Panc1 (cell line): ENCODE measurements around the gene IL17C. TPM values are rescaled to one million over a fixed set of nuclear protein-coding genes. Genes with fewer than 3 reads are reported as not detected.

Source experiments
- ATAC-seq: fragments of 200-7000 bp; cut with Tn5 transposase; 2 replicates; pipeline ENCODE4 v1.9.1; 2020; ENCODE audit warnings: mild to moderate bottlenecking, moderate library complexity
- BruUV-seq: library from RNA; stranded (reverse); fragments of 400-500 nt; replicated peaks from 2 replicates; lab custom pipeline; 2021; lab: Mats Ljungman, UMichigan
- CTCF ChIA-PET: fragments of 300-600 bp; sonication (Branson Sonifier 250); formaldehyde crosslinking; loops from one replicate; lab custom pipeline; 2022; ENCODE audit warnings: antibody characterized with exemption; lab: Charles Lee
- POLR2A ChIA-PET: fragments of 300-600 bp; sonication (Branson Sonifier 250); formaldehyde crosslinking; loops from one replicate; lab custom pipeline; 2022; ENCODE audit warnings: antibody characterized with exemption; lab: Charles Lee
- DNase-seq: peaks from one replicate; pipeline ENCODE4 v3.0.0-alpha.2; 2010; ENCODE audit warnings: low read depth, low spot score
- H3K27ac ChIP-seq: 2 replicates; pipeline ENCODE4 v1.5.1; 2011; ENCODE audit warnings: mild to moderate bottlenecking, low read length, inconsistent platforms
- H3K27me3 ChIP-seq: fragments of 200-500 bp; sonication (Bioruptor generic); 2 replicates; pipeline ENCODE4 v1.6.0; 2014; ENCODE audit warnings: low read length, inconsistent platforms; ENCODE audit not compliant: control insufficient read depth, insufficient read depth
- H3K36me3 ChIP-seq: fragments of 200-500 bp; sonication (Bioruptor generic); 2 replicates; pipeline ENCODE4 v1.5.1; 2014; ENCODE audit warnings: inconsistent platforms, mild to moderate bottlenecking, low read length, moderate library complexity; ENCODE audit not compliant: control insufficient read depth, insufficient read depth
- H3K4me1 ChIP-seq: 2 replicates; pipeline ENCODE4 v1.5.1; 2011; ENCODE audit warnings: inconsistent platforms, mild to moderate bottlenecking, low read length, moderate library complexity; ENCODE audit not compliant: control insufficient read depth, insufficient read depth
- H3K4me3 ChIP-seq, 2 experiments: 2 replicates each; pipeline ENCODE4 v1.5.1; 2011 to 2012; ENCODE audit warnings: low read depth in 2 of 2, low read length in 2 of 2, mild to moderate bottlenecking in 2 of 2, inconsistent platforms in 1 of 2, moderate library complexity in 1 of 2
- H3K9me3 ChIP-seq: fragments of 200-500 bp; sonication (Bioruptor generic); 2 replicates; pipeline ENCODE4 v1.5.1; 2014; ENCODE audit warnings: low read depth, mild to moderate bottlenecking, inconsistent platforms, low read length, moderate library complexity; ENCODE audit not compliant: control insufficient read depth, insufficient read depth
- CTCF ChIP-seq: fragments of 450-650 bp; IDR thresholded peaks from 2 replicates; pipeline ENCODE4 v1.5.1; 2017; ENCODE audit warnings: mild to moderate bottlenecking
- POLR2AphosphoS5 ChIP-seq: IDR thresholded peaks from 2 replicates; pipeline ENCODE4 v1.6.1; 2012; ENCODE audit warnings: mild to moderate bottlenecking, low read depth, low read length, moderate library complexity
- REST ChIP-seq, 2 experiments: IDR thresholded peaks; 2 replicates each; pipeline ENCODE4 v1.6.1; 2011 to 2012; ENCODE audit warnings: low read depth in 2 of 2, control low read depth in 1 of 2, low read length in 1 of 2, mild to moderate bottlenecking in 1 of 2, moderate library complexity in 1 of 2; ENCODE audit not compliant: insufficient read depth in 1 of 2
- SIN3A ChIP-seq: IDR thresholded peaks from 2 replicates; pipeline ENCODE4 v1.6.1; 2012; ENCODE audit warnings: low read depth, mild to moderate bottlenecking, low read length, moderate library complexity, borderline replicate concordance; ENCODE audit not compliant: insufficient read depth
- TCF7L2 ChIP-seq: IDR thresholded peaks from 2 replicates; pipeline ENCODE4 v1.6.1; 2011; ENCODE audit warnings: mild to moderate bottlenecking, low read depth, low read length, inconsistent platforms
- in situ Hi-C: cut with HindIII; loops from 2 replicates; pipeline ENCODE4 v1.10.0; 2016; ENCODE audit warnings: low sequenced_read_pairs, low pct_unique_long_range_greater_than_20kb
- intact Hi-C: fragments of 100-400 bp; cut with micrococcal nuclease; formaldehyde crosslinking; loops from one replicate; pipeline ENCODE4 v1.10.0; 2022; ENCODE audit not compliant: unreplicated experiment
- total RNA-seq: library from RNA; stranded (reverse); gene quantifications from one replicate; pipeline ENCODE4 v1.2.1, GENCODE V29; 2021; ENCODE audit not compliant: unreplicated experiment

IL17C gene
- total RNA-seq, 1 experiment from 2014 or later = not detected

- no peak for ATAC-seq
- H3K4me1 ChIP-seq = no peaks in the 10 kb centered on the region
- H3K4me3 ChIP-seq = no peak overlapping the region
- ChIA-PET POLR2A (no interaction called here), CTCF (no interaction called here)
- in situ Hi-C loops = no loop called here
- H3K27ac ChIP-seq = no peak overlapping the region
- H3K27me3 ChIP-seq = no peaks in the 10 kb centered on the region
- no peaks in the 10 kb centered on the region for H3K9me3 ChIP-seq
- BruUV-seq = no TSS peak
- TF ChIP-seq SIN3A = no peak
- no peak for TF ChIP-seq REST (IDR thresholded peaks at IDR 0.05; ENCODE audit: insufficient read depth in 1 of 2, low read depth in 2 of 2, low read length in 1 of 2)
- no peak for TF ChIP-seq CTCF
- no peak for TF ChIP-seq POLR2AphosphoS5
- no peak for TF ChIP-seq TCF7L2
- intact Hi-C loops = no loop called here
- no peaks in the 10 kb centered on the region for H3K36me3 ChIP-seq
- no peak for DNase-seq
Measured at GRCh38 chr16:88627531-88628411, 10.6 kb upstream of the IL17C start.

- ATAC-seq (peak; percentile 69), DNase-seq (no peak)
- no peaks in the 10 kb centered on the region for H3K4me1 ChIP-seq
- TF ChIP-seq SIN3A = no peak
- TF ChIP-seq CTCF = peak; percentile 74
- BruUV-seq = no TSS peak
- POLR2A ChIA-PET = no interaction called here
- H3K27ac ChIP-seq = no peak overlapping the region
- no peak overlapping the region for H3K4me3 ChIP-seq
- H3K9me3 ChIP-seq = no peaks in the 10 kb centered on the region
- H3K27me3 ChIP-seq = no peaks in the 10 kb centered on the region
- CTCF ChIA-PET = no interaction called here
- no peaks in the 10 kb centered on the region for H3K36me3 ChIP-seq
- in situ Hi-C loops = no loop called here
- intact Hi-C loops = no loop called here
Measured at GRCh38 chr16:88628512-88628974, 9.8 kb upstream of the IL17C start.
